Esophagus muscularis mucosa (tissue), 3 donors: ENCODE measurements around the gene FOXQ1.

Experiments
- CTCF ChIP-seq, 3 experiments: fragments of 200-600 bp in 2 of 3; fragments of 450-650 bp in 1 of 3; sonication (generic) in 2 of 3; IDR thresholded peaks; one replicate each; pipeline ENCODE4 v1.5.1; 2017 to 2019; ENCODE audit warnings: antibody characterized with exemption in 3 of 3, mild to moderate bottlenecking in 2 of 3, moderate library complexity in 1 of 3
- POLR2A ChIP-seq: fragments of 450-650 bp; IDR thresholded peaks from one replicate; pipeline ENCODE4 v1.6.1; 2017; ENCODE audit warnings: antibody characterized with exemption, moderate library complexity, mild to moderate bottlenecking, low read depth

DNA sequence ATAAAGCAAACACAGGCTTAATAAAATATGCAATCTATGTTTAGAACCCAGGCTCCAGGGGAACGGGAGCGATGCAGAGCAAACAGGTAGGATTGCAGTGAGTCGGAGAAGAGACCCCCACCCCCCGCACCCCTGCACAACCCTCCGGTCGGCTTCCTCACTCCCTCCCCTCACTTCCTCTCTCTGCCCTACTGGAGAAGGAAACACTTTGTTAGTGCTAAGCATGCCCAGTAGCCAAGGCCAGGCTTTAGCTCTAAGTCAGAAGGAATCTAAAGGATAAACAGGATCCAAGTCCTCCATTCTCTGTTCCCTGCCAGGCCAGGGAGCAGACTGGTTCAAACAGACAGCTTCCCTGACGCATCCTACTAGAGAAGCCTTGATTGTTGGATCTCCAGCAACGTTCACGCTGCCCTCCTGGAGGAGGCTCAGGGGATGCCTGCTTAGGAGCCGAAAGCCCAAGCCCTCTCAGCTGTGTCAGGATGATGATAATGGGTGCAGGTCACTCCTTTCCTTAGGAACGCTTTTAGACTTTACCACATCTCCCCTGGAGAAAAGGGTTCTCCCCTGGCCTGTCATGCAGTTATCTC lies 14.7 kb downstream of the FOXQ1 start:
- TF ChIP-seq CTCF (IDR thresholded peaks at IDR 0.05) (no peak), POLR2A (no peak)
